Measurements from ENCODE around the gene EFCC1.

DNA sequence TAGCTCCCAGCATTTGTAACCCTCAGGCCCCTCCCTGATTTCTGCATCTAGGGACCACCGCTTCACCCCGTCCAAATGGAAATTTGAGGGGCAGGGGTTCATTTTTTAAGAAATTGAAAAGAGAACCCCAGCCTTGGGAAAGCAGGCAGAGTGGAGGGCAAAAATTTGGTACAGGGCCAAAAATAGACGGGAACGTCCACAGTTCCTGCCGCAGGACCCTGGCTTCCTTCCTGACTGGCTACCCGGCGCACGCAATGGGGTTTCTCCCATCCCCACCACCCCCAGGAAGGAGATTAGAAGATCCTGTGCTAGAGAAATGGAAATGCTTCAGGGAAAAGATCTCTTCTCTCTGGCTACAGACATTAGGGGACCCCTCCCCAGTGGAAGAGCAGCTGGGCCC, 80.4 kb downstream of the EFCC1 start:
- TF ChIP-seq, protein P1, sequence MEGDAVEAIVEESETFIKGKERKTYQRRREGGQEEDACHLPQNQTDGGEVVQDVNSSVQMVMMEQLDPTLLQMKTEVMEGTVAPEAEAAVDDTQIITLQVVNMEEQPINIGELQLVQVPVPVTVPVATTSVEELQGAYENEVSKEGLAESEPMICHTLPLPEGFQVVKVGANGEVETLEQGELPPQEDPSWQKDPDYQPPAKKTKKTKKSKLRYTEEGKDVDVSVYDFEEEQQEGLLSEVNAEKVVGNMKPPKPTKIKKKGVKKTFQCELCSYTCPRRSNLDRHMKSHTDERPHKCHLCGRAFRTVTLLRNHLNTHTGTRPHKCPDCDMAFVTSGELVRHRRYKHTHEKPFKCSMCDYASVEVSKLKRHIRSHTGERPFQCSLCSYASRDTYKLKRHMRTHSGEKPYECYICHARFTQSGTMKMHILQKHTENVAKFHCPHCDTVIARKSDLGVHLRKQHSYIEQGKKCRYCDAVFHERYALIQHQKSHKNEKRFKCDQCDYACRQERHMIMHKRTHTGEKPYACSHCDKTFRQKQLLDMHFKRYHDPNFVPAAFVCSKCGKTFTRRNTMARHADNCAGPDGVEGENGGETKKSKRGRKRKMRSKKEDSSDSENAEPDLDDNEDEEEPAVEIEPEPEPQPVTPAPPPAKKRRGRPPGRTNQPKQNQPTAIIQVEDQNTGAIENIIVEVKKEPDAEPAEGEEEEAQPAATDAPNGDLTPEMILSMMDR (IDR thresholded peaks at IDR 0.05), result no peak
- TF ChIP-seq POLR2A (IDR thresholded peaks at IDR 0.05), result no peak

Data from gastroesophageal sphincter (tissue), 3 donors.